ENCODE data around the gene RGS5.

Gene RGS5

GRCh38 chr1:163141556-163141955 is 61.2 kb downstream of the RGS5 start:
- DNase-seq = no peak

GRCh38 chr1:163137556-163138265 is 65.0 kb downstream of the RGS5 start:
- no peak for DNase-seq

GRCh38 chr1:163131981-163132380 is 70.7 kb downstream of the RGS5 start:
- DNase-seq = no peak

- no peak for DNase-seq
Observed at GRCh38 chr1:163130225-163130856, 72.4 kb downstream of the RGS5 start.

- no peak for DNase-seq
Observed at GRCh38 chr1:163128282-163128681, 74.4 kb downstream of the RGS5 start.

GRCh38 chr1:163124812-163125211 is 77.9 kb downstream of the RGS5 start:
- no peak for DNase-seq

GRCh38 chr1:163120372-163120771 is 82.3 kb downstream of the RGS5 start:
- no peak for DNase-seq

GRCh38 chr1:163119707-163120106 is 83.0 kb downstream of the RGS5 start:
- no peak for DNase-seq

GRCh38 chr1:163115887-163116286 is 86.8 kb downstream of the RGS5 start:
- no peak for DNase-seq

- DNase-seq = no peak
Observed at GRCh38 chr1:163107655-163108054, 95.1 kb downstream of the RGS5 start.

GRCh38 chr1:163106364-163106987 is 96.2 kb downstream of the RGS5 start:
- DNase-seq = no peak

GRCh38 chr1:163104385-163105099 is 98.2 kb downstream of the RGS5 start:
- no peak for DNase-seq

GRCh38 chr1:163102590-163102989 is 100.1 kb downstream of the RGS5 start:
- no peak for DNase-seq

- DNase-seq = no peak
Observed at GRCh38 chr1:163095213-163095612, 107.5 kb downstream of the RGS5 start.

GRCh38 chr1:163094589-163094988 is 108.1 kb downstream of the RGS5 start:
- no peak for DNase-seq

GRCh38 chr1:163094182-163094581 is 108.5 kb downstream of the RGS5 start:
- DNase-seq = no peak

- DNase-seq = no peak
Observed at GRCh38 chr1:163093579-163093978, 109.1 kb downstream of the RGS5 start.

GRCh38 chr1:163093169-163093568 is 109.5 kb downstream of the RGS5 start:
- DNase-seq = no peak

Data from DMS79 (cell line).